ENCODE measurements around the gene ZSWIM5.

DNA sequence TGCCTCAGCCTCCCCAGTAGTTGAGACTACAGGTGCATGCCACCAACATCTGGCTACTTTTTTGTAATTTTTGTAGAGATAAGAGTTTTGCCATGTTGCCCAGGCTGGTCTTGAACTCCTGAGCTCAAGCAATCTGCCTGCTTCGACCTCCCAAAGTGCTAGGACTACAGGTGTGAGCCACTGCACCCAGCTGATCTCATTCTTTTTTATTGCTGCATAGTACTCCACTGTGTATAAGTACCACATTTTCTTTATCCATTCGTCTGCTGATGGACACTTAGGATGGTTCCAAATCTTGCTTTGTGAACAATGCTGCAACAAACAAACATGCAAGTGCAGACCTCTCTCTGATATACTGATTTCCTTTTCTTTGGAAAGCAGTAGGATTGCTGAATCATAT lies 134.8 kb downstream of the ZSWIM5 start:
- TF ChIP-seq, protein P1, sequence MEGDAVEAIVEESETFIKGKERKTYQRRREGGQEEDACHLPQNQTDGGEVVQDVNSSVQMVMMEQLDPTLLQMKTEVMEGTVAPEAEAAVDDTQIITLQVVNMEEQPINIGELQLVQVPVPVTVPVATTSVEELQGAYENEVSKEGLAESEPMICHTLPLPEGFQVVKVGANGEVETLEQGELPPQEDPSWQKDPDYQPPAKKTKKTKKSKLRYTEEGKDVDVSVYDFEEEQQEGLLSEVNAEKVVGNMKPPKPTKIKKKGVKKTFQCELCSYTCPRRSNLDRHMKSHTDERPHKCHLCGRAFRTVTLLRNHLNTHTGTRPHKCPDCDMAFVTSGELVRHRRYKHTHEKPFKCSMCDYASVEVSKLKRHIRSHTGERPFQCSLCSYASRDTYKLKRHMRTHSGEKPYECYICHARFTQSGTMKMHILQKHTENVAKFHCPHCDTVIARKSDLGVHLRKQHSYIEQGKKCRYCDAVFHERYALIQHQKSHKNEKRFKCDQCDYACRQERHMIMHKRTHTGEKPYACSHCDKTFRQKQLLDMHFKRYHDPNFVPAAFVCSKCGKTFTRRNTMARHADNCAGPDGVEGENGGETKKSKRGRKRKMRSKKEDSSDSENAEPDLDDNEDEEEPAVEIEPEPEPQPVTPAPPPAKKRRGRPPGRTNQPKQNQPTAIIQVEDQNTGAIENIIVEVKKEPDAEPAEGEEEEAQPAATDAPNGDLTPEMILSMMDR (IDR thresholded peaks at IDR 0.05) = no peak
- no peak for TF ChIP-seq EZH2 (IDR thresholded peaks at IDR 0.05; ENCODE audit: borderline replicate concordance, insufficient read depth, low read depth, low read length, poor library complexity, severe bottlenecking)
